ENCODE results near the gene SRSF5.
A peak's percentile ranks its signal among the peaks of the same experiment; 100 is the strongest.
"Not testable (repeated sequence)": the region's sequence is repeated elsewhere in the genome, so short reads cannot be mapped to it uniquely, and the experiment has no call there.

The SRSF5 gene

DNA sequence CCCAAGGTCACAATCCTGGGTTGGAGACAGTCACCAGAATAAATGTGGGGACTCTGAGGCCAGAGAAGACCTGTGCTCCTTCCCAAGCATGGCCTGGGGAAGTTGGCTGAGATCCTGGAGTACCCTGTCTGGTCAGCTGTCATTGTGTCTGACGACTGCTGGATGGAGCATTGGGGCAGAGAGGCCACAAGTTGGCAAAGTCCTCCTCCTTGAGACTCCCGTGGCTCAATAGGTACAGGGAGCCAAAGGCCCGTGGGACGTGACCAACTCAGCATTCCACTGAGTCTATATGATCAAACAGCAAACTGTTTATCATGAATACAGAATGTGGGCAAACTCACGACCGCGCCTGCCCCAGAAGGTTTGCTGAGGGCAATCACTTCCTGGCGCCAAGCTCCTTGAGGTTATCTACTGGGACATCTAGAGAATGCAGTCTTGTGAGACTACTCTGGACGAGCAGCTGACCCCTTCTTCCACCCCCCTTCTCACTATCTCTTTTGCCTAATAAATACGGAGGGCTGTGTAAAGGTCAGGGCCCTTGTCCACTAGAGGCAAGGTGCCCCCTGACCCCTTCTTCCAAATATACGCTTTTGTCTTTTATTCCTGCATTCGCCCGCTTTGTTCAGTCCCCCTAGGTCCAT, 44.4 kb downstream of the SRSF5 start:
- no peak for DNase-seq

- DNase-seq = no peak
Observed at GRCh38 chr14:69811868-69812252, 44.9 kb downstream of the SRSF5 start.

GRCh38 chr14:69812711-69813110, 45.8 kb downstream of the SRSF5 start:
- DNase-seq = no peak

DNA sequence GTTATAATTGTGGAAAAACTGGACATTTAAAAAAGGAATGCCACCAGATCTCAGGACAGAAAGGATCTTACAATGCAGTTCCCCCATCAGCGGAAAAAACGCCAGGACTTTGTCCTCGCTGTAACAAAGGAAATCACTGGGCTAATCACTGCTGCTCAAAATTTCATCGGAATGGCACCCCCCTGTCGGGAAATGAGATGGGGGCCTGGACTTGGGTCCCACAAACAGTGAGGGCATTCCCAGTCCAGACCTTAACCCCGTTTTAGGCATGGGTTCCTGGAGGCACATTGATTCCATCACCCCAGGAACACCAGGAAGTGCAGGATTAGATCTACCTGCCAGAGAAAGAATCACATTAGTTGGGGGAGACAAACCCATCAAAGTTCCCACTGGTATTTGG, 46.4 kb downstream of the SRSF5 start:
- not testable (repeated sequence) for DNase-seq

GRCh38 chr14:69814397-69814796, 47.5 kb downstream of the SRSF5 start:
- no peak for DNase-seq

GRCh38 chr14:69815556-69815955, 48.6 kb downstream of the SRSF5 start:
- DNase-seq = no peak

DNA sequence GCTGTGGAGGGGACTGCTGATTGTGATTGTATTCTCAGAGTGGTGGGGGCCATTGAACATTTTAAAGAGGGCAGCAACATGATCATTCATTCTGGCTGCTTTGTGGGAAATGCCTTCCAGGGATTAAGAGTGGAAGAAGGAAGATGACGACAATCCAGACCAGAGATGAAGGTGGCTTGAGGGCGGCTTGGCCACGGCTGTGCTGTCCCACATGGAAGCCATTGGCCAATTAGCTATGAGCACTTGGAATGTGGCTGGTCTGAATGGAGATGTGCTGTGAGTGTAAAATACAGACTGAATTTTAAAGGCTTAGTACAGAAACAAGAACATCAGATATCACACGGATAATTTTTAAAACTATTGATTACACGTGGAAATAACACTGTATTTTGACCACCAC, 49.3 kb downstream of the SRSF5 start:
- no peak for DNase-seq

GRCh38 chr14:69818758-69819191, 51.8 kb downstream of the SRSF5 start:
- DNase-seq = peak; percentile 20

GRCh38 chr14:69819607-69820006, 52.7 kb downstream of the SRSF5 start:
- no peak for DNase-seq

GRCh38 chr14:69820991-69821390, 54.0 kb downstream of the SRSF5 start:
- no peak for DNase-seq
